HG02623 (cell line): ENCODE data around the gene LAMA2.

Experiments
- ATAC-seq: cut with Tn5 transposase; IDR thresholded peaks from one replicate; pipeline ENCODE4 v1.9.1; 2021; ENCODE audit warnings: moderate library complexity; ENCODE audit not compliant: unreplicated experiment

LAMA2 gene

GRCh38 chr6:129287231-129288177 is 404.6 kb downstream of the LAMA2 start:
- no peak for ATAC-seq

GRCh38 chr6:129289442-129289841 is 406.5 kb downstream of the LAMA2 start:
- ATAC-seq: no peak

GRCh38 chr6:129292836-129293235 is 409.9 kb downstream of the LAMA2 start:
- no peak for ATAC-seq

DNA sequence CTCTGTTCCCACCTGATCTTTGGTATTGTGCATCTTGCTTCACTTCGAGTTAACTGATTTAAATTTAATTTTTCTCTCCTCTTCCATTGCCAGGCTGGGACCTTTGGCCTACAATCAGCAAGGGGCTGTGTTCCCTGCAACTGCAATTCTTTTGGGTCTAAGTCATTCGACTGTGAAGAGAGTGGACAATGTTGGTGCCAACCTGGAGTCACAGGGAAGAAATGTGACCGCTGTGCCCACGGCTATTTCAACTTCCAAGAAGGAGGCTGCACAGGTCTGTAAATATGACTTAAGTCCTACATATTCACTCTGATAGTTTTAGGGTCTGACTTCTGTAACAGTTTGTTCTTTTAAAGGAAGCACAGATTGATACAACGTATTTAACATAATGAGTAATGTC is 414.7 kb downstream of the LAMA2 start:
- no peak for ATAC-seq

DNA sequence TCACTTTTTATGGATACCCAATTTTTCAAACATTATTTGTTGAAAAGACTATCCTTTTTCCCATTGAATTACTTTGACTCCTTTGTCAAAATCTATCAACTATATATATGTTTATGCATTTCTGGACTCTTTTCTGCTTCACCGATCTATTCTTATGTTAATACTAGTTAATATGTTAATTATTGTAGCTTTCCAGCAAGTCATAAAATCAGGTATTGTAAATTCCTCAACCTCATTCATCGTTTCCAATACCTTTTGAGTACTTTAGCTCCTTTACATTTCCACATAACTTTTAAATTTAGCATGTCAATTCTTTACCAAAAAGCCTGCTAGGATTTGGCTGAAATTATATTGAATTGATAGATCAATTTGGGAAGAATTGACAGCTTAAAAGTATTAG is 419.7 kb downstream of the LAMA2 start:
- ATAC-seq: no peak

DNA sequence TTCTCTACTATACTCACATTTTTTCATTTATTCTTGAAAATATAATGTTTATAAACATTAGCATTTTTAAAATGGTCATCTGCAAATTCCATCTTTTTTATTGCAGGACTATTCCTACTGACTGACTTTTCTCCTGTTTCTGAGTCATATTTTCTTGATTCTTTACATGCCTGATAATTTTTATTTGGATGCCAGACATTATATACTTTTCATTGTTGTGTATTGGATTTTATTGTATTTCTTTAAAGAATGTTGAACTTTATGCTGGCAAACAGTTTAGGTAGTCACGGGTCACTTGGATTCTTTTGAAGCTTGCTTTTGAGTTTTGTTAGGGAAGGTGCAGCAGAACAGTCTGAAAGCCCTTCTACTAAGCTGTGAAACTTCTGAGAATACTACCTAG is 423.9 kb downstream of the LAMA2 start:
- ATAC-seq: no peak

GRCh38 chr6:129307845-129308244 is 424.9 kb downstream of the LAMA2 start:
- no peak for ATAC-seq

GRCh38 chr6:129309154-129309553 is 426.2 kb downstream of the LAMA2 start:
- ATAC-seq: no peak

DNA sequence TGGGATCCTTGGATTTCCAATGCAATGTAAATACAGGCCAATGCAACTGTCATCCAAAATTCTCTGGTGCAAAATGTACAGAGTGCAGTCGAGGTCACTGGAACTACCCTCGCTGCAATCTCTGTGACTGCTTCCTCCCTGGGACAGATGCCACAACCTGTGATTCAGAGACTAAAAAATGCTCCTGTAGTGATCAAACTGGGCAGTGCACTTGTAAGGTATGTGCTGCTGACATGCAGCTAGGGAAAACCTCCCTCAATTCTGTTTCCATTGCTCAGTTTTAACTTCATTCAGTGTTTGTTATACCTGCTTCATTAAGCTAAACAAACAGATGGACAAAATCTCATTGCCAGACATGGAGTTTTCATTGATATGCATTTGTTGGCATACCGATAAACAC is 429.9 kb downstream of the LAMA2 start:
- no peak for ATAC-seq

DNA sequence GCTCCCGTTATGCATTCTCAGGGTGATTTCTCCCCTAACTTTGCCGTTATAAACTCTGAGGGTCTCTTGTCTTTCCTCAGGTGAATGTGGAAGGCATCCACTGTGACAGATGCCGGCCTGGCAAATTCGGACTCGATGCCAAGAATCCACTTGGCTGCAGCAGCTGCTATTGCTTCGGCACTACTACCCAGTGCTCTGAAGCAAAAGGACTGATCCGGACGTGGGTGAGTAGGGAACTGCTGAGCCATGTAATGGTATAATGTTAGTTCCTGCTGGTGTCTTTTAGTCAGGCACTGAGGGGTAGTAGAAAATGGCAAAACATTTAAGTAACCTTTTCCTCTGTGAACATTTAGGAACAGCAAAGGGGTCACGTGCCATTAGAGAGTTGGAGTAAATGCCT is 431.6 kb downstream of the LAMA2 start:
- ATAC-seq: no peak

GRCh38 chr6:129317931-129318820 is 435.2 kb downstream of the LAMA2 start:
- ATAC-seq: no peak

GRCh38 chr6:129320892-129321291 is 438.0 kb downstream of the LAMA2 start:
- ATAC-seq: no peak

- ATAC-seq: no peak
Measured at GRCh38 chr6:129321303-129321702, 438.4 kb downstream of the LAMA2 start.

GRCh38 chr6:129324345-129324744 is 441.4 kb downstream of the LAMA2 start:
- no peak for ATAC-seq

GRCh38 chr6:129329678-129330077 is 446.7 kb downstream of the LAMA2 start:
- no peak for ATAC-seq

DNA sequence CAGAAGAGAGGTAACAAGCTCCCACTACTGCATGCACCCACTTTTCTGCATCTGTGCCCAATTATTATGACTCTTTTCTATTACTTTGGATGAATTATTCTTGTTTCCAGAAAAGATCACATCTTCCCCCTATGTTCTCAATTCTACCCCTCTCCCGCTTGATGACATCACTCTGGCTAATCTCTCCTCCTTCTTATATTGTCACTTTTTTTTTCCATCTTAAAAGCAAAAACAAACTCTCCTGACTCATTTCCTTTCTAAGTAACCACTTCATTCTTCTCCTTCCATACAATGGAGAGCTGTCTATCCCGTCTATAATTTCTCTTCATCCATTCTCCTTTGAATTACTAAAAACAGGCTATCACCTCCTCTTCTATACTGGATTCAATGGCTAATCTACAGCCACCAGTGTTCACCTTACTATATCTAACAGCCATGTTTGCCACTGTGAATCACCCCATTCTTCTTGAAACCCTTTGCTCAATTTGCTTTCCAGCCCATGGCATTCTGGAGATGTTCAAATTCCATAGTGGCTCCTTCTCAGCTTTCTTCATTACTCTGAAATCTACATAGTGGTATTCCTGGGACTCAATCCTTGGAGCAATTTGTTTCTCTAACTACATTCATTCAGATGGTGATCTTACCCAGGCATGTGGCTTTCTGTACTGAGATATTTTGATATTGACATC is 448.7 kb downstream of the LAMA2 start:
- ATAC-seq: no peak

DNA sequence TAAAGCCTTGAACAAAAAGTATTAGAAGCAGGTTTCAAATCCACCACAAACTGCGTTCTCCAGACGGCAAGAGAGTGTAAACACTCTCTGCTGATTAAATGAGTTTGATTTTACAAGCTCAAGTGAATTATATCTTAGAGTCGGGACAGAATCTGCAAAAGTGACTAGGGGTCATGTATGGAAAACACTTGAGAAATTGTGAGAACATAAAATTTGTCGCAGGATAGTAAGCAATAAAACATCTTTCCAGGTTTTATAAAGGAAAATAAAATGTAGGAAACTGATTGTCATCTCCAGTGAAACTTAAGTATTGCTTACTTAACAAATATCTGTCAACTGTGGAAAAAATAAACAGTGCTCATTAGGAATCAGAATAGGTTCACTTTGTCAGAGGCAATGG is 452.9 kb downstream of the LAMA2 start:
- no peak for ATAC-seq

GRCh38 chr6:129338683-129339082 is 455.7 kb downstream of the LAMA2 start:
- no peak for ATAC-seq

DNA sequence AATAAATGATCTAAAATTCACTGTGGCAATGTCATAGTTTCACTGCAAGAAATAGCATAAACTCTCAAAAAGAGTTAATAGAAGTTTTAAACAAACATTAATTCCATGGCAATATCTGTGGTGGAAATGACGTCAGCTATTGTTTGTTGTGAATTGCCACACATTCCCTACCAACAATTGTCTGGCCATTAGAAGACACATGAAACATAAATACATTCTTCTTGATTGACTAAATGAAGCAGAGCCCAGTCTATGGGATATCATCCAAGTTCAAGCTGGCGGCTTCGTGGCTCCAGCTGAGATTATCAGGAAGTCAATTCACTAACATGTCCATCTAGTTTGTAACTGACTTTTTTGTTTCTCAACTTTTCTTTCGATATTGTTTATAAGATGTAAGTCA is 458.0 kb downstream of the LAMA2 start:
- ATAC-seq: no peak

- no peak for ATAC-seq
Measured at GRCh38 chr6:129342243-129342642, 459.3 kb downstream of the LAMA2 start.

- no peak for ATAC-seq
Measured at GRCh38 chr6:129342796-129343195, 459.9 kb downstream of the LAMA2 start.
